Neural progenitor cell (in vitro differentiated cells): Measurements from ENCODE around the gene RGS9. TPM values are rescaled to one million over a fixed set of nuclear protein-coding genes. Genes with fewer than 3 reads are reported as not detected.

Experiments
- DNase-seq: peaks from one replicate; pipeline ENCODE4 v3.0.0-alpha.2; 2016; ENCODE audit warnings: low spot score
- H2AFZ ChIP-seq: fragments of 200-600 bp; sonication (generic); replicated peaks from 2 replicates; pipeline ENCODE4 v1.6.1; 2016; ENCODE audit warnings: antibody characterized with exemption
- H3F3A ChIP-seq: fragments of 200-600 bp; sonication (generic); 2 replicates; pipeline ENCODE4 v1.6.1; 2016; ENCODE audit warnings: antibody characterized with exemption, low read depth
- H3K27ac ChIP-seq: fragments of 200-600 bp; sonication (generic); 2 replicates; pipeline ENCODE4 v1.5.1; 2016; ENCODE audit warnings: mild to moderate bottlenecking
- H3K27me3 ChIP-seq: fragments of 200-600 bp; sonication (generic); 2 replicates; pipeline ENCODE4 v1.6.1; 2016; ENCODE audit warnings: mild to moderate bottlenecking, moderate library complexity
- H3K36me3 ChIP-seq: fragments of 200-600 bp; sonication (generic); 2 replicates; pipeline ENCODE4 v1.5.1; 2016
- H3K4me1 ChIP-seq: fragments of 200-600 bp; sonication (generic); 2 replicates; pipeline ENCODE4 v1.6.1; 2016; ENCODE audit warnings: mixed run types
- H3K4me2 ChIP-seq: fragments of 200-600 bp; sonication (generic); 2 replicates; pipeline ENCODE4 v1.6.1; 2016
- H3K4me3 ChIP-seq: fragments of 200-600 bp; sonication (generic); 2 replicates; pipeline ENCODE4 v1.5.1; 2016
- H3K79me2 ChIP-seq: fragments of 200-600 bp; sonication (generic); 2 replicates; pipeline ENCODE4 v1.6.1; 2016; ENCODE audit warnings: low read depth
- H3K9ac ChIP-seq: fragments of 200-600 bp; sonication (generic); 2 replicates; pipeline ENCODE4 v1.6.1; 2016
- H3K9me3 ChIP-seq: fragments of 200-600 bp; sonication (generic); 2 replicates; pipeline ENCODE4 v1.5.1; 2016; ENCODE audit warnings: low read depth
- H4K20me1 ChIP-seq: fragments of 200-600 bp; sonication (generic); 2 replicates; pipeline ENCODE4 v1.6.1; 2016; ENCODE audit warnings: low read depth
- H3K27ac Mint-ChIP-seq: 3 replicates; pipeline ENCODE4 v1.8.0; 2021; ENCODE audit warnings: mixed read lengths
- H3K27me3 Mint-ChIP-seq: 2 replicates; pipeline ENCODE4 v1.8.0; 2022; ENCODE audit warnings: low read depth, mild to moderate bottlenecking, inconsistent platforms, moderate library complexity, mixed read lengths; ENCODE audit not compliant: insufficient read depth
- H3K36me3 Mint-ChIP-seq: 3 replicates; pipeline ENCODE4 v1.8.0; 2021; ENCODE audit warnings: mixed read lengths
- H3K4me1 Mint-ChIP-seq: 3 replicates; pipeline ENCODE4 v1.8.0; 2021; ENCODE audit warnings: mixed read lengths
- H3K4me3 Mint-ChIP-seq: 3 replicates; pipeline ENCODE4 v1.8.0; 2021; ENCODE audit warnings: mild to moderate bottlenecking, moderate library complexity, mixed read lengths
- H3K9me3 Mint-ChIP-seq: 3 replicates; pipeline ENCODE4 v1.8.0; 2020; ENCODE audit warnings: mixed read lengths
- EZH2 ChIP-seq: fragments of 200-600 bp; sonication (generic); IDR thresholded peaks from 2 replicates; pipeline ENCODE4 v1.6.1; 2017; ENCODE audit warnings: antibody characterized with exemption, mild to moderate bottlenecking, moderate library complexity
- EZH2phosphoT487 ChIP-seq: fragments of 200-600 bp; sonication (generic); IDR thresholded peaks from 2 replicates; pipeline ENCODE4 v1.6.1; 2017; ENCODE audit warnings: antibody characterized with exemption
- total RNA-seq: library from RNA; depleted of rRNA; stranded (reverse); fragments of >200 nt; gene quantifications from 2 replicates; pipeline ENCODE4 v1.2.3, GENCODE V29; 2015; ENCODE audit warnings: low replicate concordance
- TF ChIP-seq, protein P1 (sequence below): fragments of 200-600 bp; sonication (generic); IDR thresholded peaks from 2 replicates; pipeline ENCODE4 v1.5.1; 2017; ENCODE audit warnings: antibody characterized with exemption, mild to moderate bottlenecking

RGS9 gene
- total RNA-seq, 1 donor from 2014 or later = 7.9 TPM

DNA sequence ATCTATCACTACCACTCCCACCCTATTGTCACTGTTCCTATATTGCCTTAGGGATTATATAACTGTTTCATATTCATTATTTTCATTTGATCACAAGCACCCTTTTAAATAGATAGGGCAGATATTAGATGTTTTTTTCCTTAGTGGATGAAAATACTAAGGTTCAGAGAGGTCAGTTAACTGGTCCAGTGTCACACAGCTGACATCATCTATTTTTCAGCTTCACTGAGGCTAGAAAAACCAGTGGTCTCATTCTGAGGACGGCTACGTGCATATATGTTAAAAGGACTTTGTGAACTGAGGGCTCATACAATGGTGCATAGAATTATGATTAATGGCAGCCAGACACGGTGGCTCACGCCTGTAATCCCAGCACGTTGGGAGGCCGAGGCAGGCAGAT, 29.0 kb upstream of the RGS9 start:
- no peak overlapping the region for H3K9ac ChIP-seq
- Mint-ChIP-seq H3K27me3 (no peaks in the 10 kb centered on the region), H3K27ac (no peak overlapping the region), H3K9me3 (peaks cover 2% of the 10 kb centered on the region), H3K4me1 (peaks cover 34% of the 10 kb centered on the region), H3K36me3 (no peaks in the 10 kb centered on the region), H3K4me3 (no peak overlapping the region)
- no peaks in the 10 kb centered on the region for H3F3A ChIP-seq
- no peaks in the 10 kb centered on the region for H3K9me3 ChIP-seq
- no peak for DNase-seq
- no peak for TF ChIP-seq EZH2
- TF ChIP-seq, protein P1, sequence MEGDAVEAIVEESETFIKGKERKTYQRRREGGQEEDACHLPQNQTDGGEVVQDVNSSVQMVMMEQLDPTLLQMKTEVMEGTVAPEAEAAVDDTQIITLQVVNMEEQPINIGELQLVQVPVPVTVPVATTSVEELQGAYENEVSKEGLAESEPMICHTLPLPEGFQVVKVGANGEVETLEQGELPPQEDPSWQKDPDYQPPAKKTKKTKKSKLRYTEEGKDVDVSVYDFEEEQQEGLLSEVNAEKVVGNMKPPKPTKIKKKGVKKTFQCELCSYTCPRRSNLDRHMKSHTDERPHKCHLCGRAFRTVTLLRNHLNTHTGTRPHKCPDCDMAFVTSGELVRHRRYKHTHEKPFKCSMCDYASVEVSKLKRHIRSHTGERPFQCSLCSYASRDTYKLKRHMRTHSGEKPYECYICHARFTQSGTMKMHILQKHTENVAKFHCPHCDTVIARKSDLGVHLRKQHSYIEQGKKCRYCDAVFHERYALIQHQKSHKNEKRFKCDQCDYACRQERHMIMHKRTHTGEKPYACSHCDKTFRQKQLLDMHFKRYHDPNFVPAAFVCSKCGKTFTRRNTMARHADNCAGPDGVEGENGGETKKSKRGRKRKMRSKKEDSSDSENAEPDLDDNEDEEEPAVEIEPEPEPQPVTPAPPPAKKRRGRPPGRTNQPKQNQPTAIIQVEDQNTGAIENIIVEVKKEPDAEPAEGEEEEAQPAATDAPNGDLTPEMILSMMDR = no peak
- no peak for TF ChIP-seq EZH2phosphoT487
- no peaks in the 10 kb centered on the region for H3K4me1 ChIP-seq
- no peak overlapping the region for H3K27ac ChIP-seq
- H3K79me2 ChIP-seq = no peaks in the 10 kb centered on the region
- no peak overlapping the region for H3K4me2 ChIP-seq
- no peak overlapping the region for H2AFZ ChIP-seq
- no peak overlapping the region for H3K4me3 ChIP-seq
- no peaks in the 10 kb centered on the region for H3K36me3 ChIP-seq
- H4K20me1 ChIP-seq = no peaks in the 10 kb centered on the region
- no peaks in the 10 kb centered on the region for H3K27me3 ChIP-seq

DNA sequence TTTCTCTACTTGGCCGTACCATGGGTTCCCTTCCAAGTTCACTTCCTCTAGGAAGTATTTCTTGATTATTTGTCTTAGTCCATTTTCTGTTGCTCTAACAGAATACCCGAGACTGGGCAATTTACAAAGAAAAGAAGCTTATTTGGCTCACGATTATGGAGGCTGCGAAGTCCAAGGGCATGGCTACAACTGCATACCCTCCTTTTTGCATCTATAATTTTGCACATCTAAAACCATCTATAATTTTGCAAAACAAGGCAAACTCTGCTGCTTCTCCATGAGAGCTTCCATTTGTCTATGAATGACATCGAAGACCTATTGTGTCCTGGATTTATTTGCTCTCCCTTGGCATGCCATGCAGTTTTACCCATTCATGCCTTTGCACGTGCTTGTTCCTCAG, 27.6 kb upstream of the RGS9 start:
- no peaks in the 10 kb centered on the region for H4K20me1 ChIP-seq
- H3K4me1 Mint-ChIP-seq = peaks cover 25% of the 10 kb centered on the region

DNA sequence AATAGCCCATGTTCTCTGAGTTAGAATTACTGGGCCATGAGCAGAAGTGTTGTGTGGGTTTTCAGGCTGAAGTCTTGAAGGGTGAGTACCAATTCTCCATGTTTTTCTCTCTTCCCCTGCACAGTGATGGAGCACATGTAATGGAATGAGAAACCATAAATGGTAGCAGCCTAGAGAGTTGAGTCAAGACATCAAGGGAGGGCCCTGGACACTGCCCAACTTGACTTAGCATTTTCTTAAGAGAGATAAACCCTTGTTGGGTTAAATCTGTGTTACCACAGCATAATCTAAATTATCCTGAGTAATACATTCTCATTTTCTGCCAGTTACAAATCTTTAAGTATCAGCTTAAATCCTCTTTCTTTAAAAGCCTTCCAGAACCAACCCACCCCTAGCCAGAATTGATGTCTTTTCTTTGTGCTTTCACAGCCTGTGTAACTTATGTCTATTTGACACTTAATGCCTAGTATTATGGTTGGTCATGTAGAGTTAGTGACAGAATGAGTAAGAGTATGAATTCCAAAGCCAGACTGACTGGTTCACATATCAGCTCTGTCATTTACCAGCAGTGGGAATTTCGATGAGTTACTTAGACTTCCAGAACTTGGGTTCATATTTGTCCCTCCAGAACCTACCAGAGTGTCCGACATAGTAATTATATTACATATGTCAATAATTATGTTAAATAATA, 27.0 kb upstream of the RGS9 start:
- H3K27me3 ChIP-seq = no peaks in the 10 kb centered on the region
- H3K79me2 ChIP-seq = no peaks in the 10 kb centered on the region
- Mint-ChIP-seq H3K4me3 (no peak overlapping the region), H3K27ac (no peak overlapping the region), H3K27me3 (no peaks in the 10 kb centered on the region), H3K9me3 (peaks cover 2% of the 10 kb centered on the region), H3K36me3 (no peaks in the 10 kb centered on the region), H3K4me1 (peaks cover 20% of the 10 kb centered on the region)
- H3K4me2 ChIP-seq = no peak overlapping the region
- no peak overlapping the region for H3K4me3 ChIP-seq
- no peak for DNase-seq
- no peaks in the 10 kb centered on the region for H3K9me3 ChIP-seq
- H4K20me1 ChIP-seq = no peaks in the 10 kb centered on the region
- no peaks in the 10 kb centered on the region for H3K36me3 ChIP-seq
- H3F3A ChIP-seq = no peaks in the 10 kb centered on the region
- H3K27ac ChIP-seq = no peak overlapping the region
- no peak overlapping the region for H3K9ac ChIP-seq
- no peak for TF ChIP-seq EZH2
- TF ChIP-seq, protein P1 = no peak
- no peak for TF ChIP-seq EZH2phosphoT487
- no peak overlapping the region for H2AFZ ChIP-seq
- H3K4me1 ChIP-seq = no peaks in the 10 kb centered on the region

More for the DNA sequence above, 27.6 kb upstream of the RGS9 start:
- no peak overlapping the region for H3K27ac ChIP-seq
- H3K4me1 ChIP-seq = no peaks in the 10 kb centered on the region
- no peak overlapping the region for H3K4me2 ChIP-seq
- TF ChIP-seq EZH2phosphoT487 (no peak), EZH2 (no peak)
- TF ChIP-seq, protein P1 = no peak
- no peak overlapping the region for H2AFZ ChIP-seq
- H3K36me3 ChIP-seq = no peaks in the 10 kb centered on the region
- no peaks in the 10 kb centered on the region for H3K27me3 ChIP-seq
- no peak for DNase-seq
- H3K27me3 Mint-ChIP-seq = no peaks in the 10 kb centered on the region
- no peaks in the 10 kb centered on the region for H3K79me2 ChIP-seq
- no peaks in the 10 kb centered on the region for H3K9me3 ChIP-seq
- H3K27ac Mint-ChIP-seq = no peak overlapping the region
- H3F3A ChIP-seq = no peaks in the 10 kb centered on the region
- H3K9me3 Mint-ChIP-seq = peaks cover 2% of the 10 kb centered on the region
- H3K4me3 Mint-ChIP-seq = no peak overlapping the region
- no peak overlapping the region for H3K4me3 ChIP-seq
- H3K36me3 Mint-ChIP-seq = no peaks in the 10 kb centered on the region
- no peak overlapping the region for H3K9ac ChIP-seq
